CD4-positive, CD25-positive, alpha-beta regulatory T cell (primary cell): Measurements from ENCODE around the gene PXDC1. TPM values are rescaled to one million over a fixed set of nuclear protein-coding genes. Genes with fewer than 3 reads are reported as not detected.
"Not testable (repeated sequence)": the region's sequence is repeated elsewhere in the genome, so short reads cannot be mapped to it uniquely, and the experiment has no call there.

Source experiments
- ATAC-seq, 2 donors: fragments of 150-1000 bp; cut with Tn5 transposase; one replicate each; pipeline ENCODE4 v1.10.0; 2021; ENCODE audit warnings: low read depth in 2 of 2, moderate number of reproducible peaks in 2 of 2, moderate library complexity in 1 of 2
- DNase-seq, 3 donors: peaks; one replicate each; pipeline versions ENCODE4 v3.0.0 to v3.0.0-alpha.2; 2012 to 2022; ENCODE audit warnings: mixed read lengths in 1 of 3
- H3K27ac ChIP-seq: one replicate; pipeline ENCODE4 v1.7.0; 2013; ENCODE audit warnings: mild to moderate bottlenecking, low read length; ENCODE audit not compliant: insufficient read depth, poor library complexity, severe bottlenecking
- H3K27me3 ChIP-seq: one replicate; pipeline ENCODE4 v1.7.0; 2013; ENCODE audit warnings: low read length; ENCODE audit not compliant: control insufficient read depth, insufficient read depth
- H3K36me3 ChIP-seq: one replicate; pipeline ENCODE4 v1.7.0; 2013; ENCODE audit warnings: mild to moderate bottlenecking, low read length, moderate library complexity; ENCODE audit not compliant: control insufficient read depth, insufficient read depth
- H3K4me1 ChIP-seq: 2 replicates; pipeline ENCODE4 v1.7.0; 2013; ENCODE audit warnings: mild to moderate bottlenecking, low read length; ENCODE audit not compliant: insufficient read depth, control insufficient read depth, poor library complexity, severe bottlenecking
- H3K4me3 ChIP-seq: one replicate; pipeline ENCODE4 v1.7.0; 2013; ENCODE audit warnings: low read depth, mild to moderate bottlenecking, low read length, moderate library complexity
- H3K9me3 ChIP-seq, 2 experiments: 1 replicate in 1 of 2; 2 replicates in 1 of 2; pipeline ENCODE4 v1.7.0; 2013; ENCODE audit warnings: low read length in 2 of 2, mild to moderate bottlenecking in 1 of 2, moderate library complexity in 1 of 2; ENCODE audit not compliant: control insufficient read depth in 2 of 2
- H3K27ac Mint-ChIP-seq, 3 donors: one replicate each; pipeline ENCODE4 v1.8.0; 2020 to 2022; ENCODE audit warnings: mild to moderate bottlenecking in 3 of 3, mixed read lengths in 3 of 3, moderate library complexity in 2 of 3
- H3K27me3 Mint-ChIP-seq: one replicate; pipeline ENCODE4 v1.8.0; 2022; ENCODE audit warnings: mild to moderate bottlenecking, mixed read lengths
- H3K36me3 Mint-ChIP-seq: one replicate; pipeline ENCODE4 v1.8.0; 2020; ENCODE audit warnings: mixed read lengths
- H3K4me1 Mint-ChIP-seq, 4 donors: one replicate each; pipeline ENCODE4 v1.8.0; 2020 to 2022; ENCODE audit warnings: mixed read lengths in 4 of 4, mild to moderate bottlenecking in 1 of 4
- H3K4me3 Mint-ChIP-seq, 4 donors: one replicate each; pipeline ENCODE4 v1.8.0; 2020 to 2022; ENCODE audit warnings: mild to moderate bottlenecking in 4 of 4, mixed read lengths in 4 of 4, moderate library complexity in 3 of 4
- H3K9me3 Mint-ChIP-seq, 7 donors: one replicate each; pipeline ENCODE4 v1.8.0; 2020 to 2022; ENCODE audit warnings: mixed read lengths in 7 of 7, mild to moderate bottlenecking in 3 of 7, moderate library complexity in 2 of 7
- polyA plus RNA-seq, 4 donors: library from polyadenylated mRNA; unstranded; fragments of 300-500 nt; fragmentation: Illumina TruSeq; gene quantifications; one replicate each; pipeline ENCODE4 v1.2.3, GENCODE V29; 2021
- total RNA-seq: library from RNA; stranded (reverse); gene quantifications from one replicate; pipeline ENCODE4 v1.2.3, GENCODE V29; 2022

PXDC1 gene
- total and polyA plus RNA-seq, 5 donors from 2014 or later = 1.1 TPM; not detected in 4

GRCh38 chr6:3778701-3779573, 27.4 kb upstream of the PXDC1 start:
- no peak overlapping the region for H3K27ac ChIP-seq
- Mint-ChIP-seq H3K27me3 (no peaks in the 10 kb centered on the region), H3K36me3 (no peaks in the 10 kb centered on the region), H3K27ac (no peak overlapping the region), H3K4me1 (no peaks in the 10 kb centered on the region), H3K4me3 (no peak overlapping the region), H3K9me3 (peaks cover 0 to 1% (median 0%) of the 10 kb centered on the region in 7 donors)
- H3K4me3 ChIP-seq = no peak overlapping the region
- ATAC-seq = no peak
- no peaks in the 10 kb centered on the region for H3K36me3 ChIP-seq
- no peaks in the 10 kb centered on the region for H3K4me1 ChIP-seq
- no peaks in the 10 kb centered on the region for H3K9me3 ChIP-seq
- DNase-seq = no peak
- H3K27me3 ChIP-seq = no peaks in the 10 kb centered on the region

GRCh38 chr6:3777730-3778461, 26.4 kb upstream of the PXDC1 start:
- Histone ChIP-seq H3K4me1 (no peaks in the 10 kb centered on the region), H3K9me3 (no peaks in the 10 kb centered on the region), H3K4me3 (no peak overlapping the region), H3K27ac (no peak overlapping the region), H3K27me3 (no peaks in the 10 kb centered on the region), H3K36me3 (no peaks in the 10 kb centered on the region)
- no peaks in the 10 kb centered on the region for H3K36me3 Mint-ChIP-seq
- H3K4me3 Mint-ChIP-seq = no peak overlapping the region
- peaks cover 0 to 3% (median 0%) of the 10 kb centered on the region in 7 donors for H3K9me3 Mint-ChIP-seq
- no peak for ATAC-seq
- no peak overlapping the region for H3K27ac Mint-ChIP-seq
- DNase-seq = no peak
- H3K27me3 Mint-ChIP-seq = no peaks in the 10 kb centered on the region
- no peaks in the 10 kb centered on the region for H3K4me1 Mint-ChIP-seq

DNA sequence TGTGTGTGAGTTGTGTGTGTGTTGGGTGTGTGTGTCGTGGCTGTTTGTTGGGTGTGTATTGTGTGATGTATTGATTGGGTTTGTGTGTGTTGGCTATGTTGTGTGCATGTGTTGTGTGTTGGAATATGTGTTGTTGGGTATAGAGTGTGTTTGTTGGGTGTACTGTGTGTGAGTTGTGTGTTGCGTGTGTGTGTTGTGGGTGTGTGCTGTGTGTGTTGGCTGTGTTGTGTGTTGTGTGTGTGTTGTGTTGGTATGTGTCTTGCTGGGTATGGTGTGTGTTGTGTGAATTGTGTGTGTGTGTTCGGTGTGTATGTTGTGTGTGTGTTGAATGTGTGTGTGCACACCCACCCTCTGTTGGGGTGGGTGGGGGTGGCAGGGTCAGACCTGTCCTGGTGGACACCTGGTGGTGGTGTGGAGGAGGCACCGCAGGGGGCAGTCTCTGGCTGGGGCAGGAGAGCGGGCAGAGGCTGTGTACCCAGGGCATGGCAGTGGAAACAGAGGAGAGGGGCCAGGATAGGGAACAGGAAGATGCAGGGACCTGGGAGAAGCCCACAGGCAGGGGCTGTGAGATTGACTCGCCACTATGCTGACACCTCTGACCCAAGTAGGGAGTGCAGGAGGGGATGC, 25.5 kb upstream of the PXDC1 start:
- no peaks in the 10 kb centered on the region for H3K36me3 Mint-ChIP-seq
- peaks cover 0 to 3% (median 0%) of the 10 kb centered on the region in 7 donors for H3K9me3 Mint-ChIP-seq
- H3K27ac ChIP-seq = no peak overlapping the region
- no peaks in the 10 kb centered on the region for H3K4me1 ChIP-seq
- H3K27me3 Mint-ChIP-seq = no peaks in the 10 kb centered on the region
- H3K4me3 Mint-ChIP-seq = no peak overlapping the region
- H3K4me1 Mint-ChIP-seq = no peaks in the 10 kb centered on the region
- ATAC-seq (no peak), DNase-seq (no peak)
- no peaks in the 10 kb centered on the region for H3K36me3 ChIP-seq
- no peaks in the 10 kb centered on the region for H3K27me3 ChIP-seq
- H3K27ac Mint-ChIP-seq = no peak overlapping the region
- H3K4me3 ChIP-seq = no peak overlapping the region
- H3K9me3 ChIP-seq = no peaks in the 10 kb centered on the region

DNA sequence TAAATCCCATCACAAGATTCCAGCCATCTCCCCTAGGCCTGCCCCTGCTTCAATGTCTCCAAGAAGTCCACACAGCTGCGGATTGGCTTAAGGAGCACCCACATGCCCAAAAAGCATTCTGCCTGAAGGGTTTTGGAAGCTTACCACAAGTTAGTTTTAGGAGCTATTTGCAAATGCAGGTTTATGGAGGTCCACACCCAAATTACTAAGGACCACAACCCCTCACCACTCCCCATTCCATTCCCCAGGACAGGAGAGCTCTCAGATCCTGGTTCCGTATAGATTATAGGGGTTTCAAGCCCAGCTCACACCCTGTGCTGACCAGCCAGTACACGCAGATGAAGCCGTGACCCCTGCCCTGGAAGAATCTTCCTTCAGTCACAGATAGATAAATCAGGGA, 24.3 kb upstream of the PXDC1 start:
- ATAC-seq (no peak), DNase-seq (no peak)
- Histone ChIP-seq H3K27ac (no peak overlapping the region), H3K36me3 (no peaks in the 10 kb centered on the region), H3K4me1 (no peaks in the 10 kb centered on the region), H3K27me3 (no peaks in the 10 kb centered on the region), H3K4me3 (no peak overlapping the region), H3K9me3 (no peaks in the 10 kb centered on the region)
- Mint-ChIP-seq H3K4me1 (no peaks in the 10 kb centered on the region), H3K4me3 (no peak overlapping the region), H3K27me3 (no peaks in the 10 kb centered on the region), H3K9me3 (peaks cover 0 to 3% (median 0%) of the 10 kb centered on the region in 7 donors), H3K27ac (no peak overlapping the region), H3K36me3 (no peaks in the 10 kb centered on the region)

GRCh38 chr6:3775386-3775785, 23.9 kb upstream of the PXDC1 start:
- peaks cover 0 to 3% (median 0%) of the 10 kb centered on the region in 7 donors for H3K9me3 Mint-ChIP-seq
- DNase-seq (no peak), ATAC-seq (no peak)
- no peak overlapping the region for H3K27ac Mint-ChIP-seq
- peaks cover under 1% of the 10 kb centered on the region for H3K27me3 Mint-ChIP-seq
- H3K36me3 Mint-ChIP-seq = no peaks in the 10 kb centered on the region
- Histone ChIP-seq H3K36me3 (no peaks in the 10 kb centered on the region), H3K27me3 (no peaks in the 10 kb centered on the region), H3K27ac (no peak overlapping the region), H3K4me3 (no peak overlapping the region), H3K4me1 (no peaks in the 10 kb centered on the region), H3K9me3 (no peaks in the 10 kb centered on the region)
- no peaks in the 10 kb centered on the region for H3K4me1 Mint-ChIP-seq
- H3K4me3 Mint-ChIP-seq = no peak overlapping the region

GRCh38 chr6:3773678-3774298, 22.3 kb upstream of the PXDC1 start:
- Histone ChIP-seq H3K27ac (no peak overlapping the region), H3K27me3 (no peaks in the 10 kb centered on the region), H3K4me1 (no peaks in the 10 kb centered on the region), H3K9me3 (no peaks in the 10 kb centered on the region), H3K36me3 (no peaks in the 10 kb centered on the region), H3K4me3 (no peak overlapping the region)
- no peaks in the 10 kb centered on the region for H3K4me1 Mint-ChIP-seq
- no peak for ATAC-seq
- no peak overlapping the region for H3K4me3 Mint-ChIP-seq
- peak overlapping the region in 1 of 3 donors; percentile 79 for H3K27ac Mint-ChIP-seq
- peaks cover 0 to 3% (median 0%) of the 10 kb centered on the region in 7 donors for H3K9me3 Mint-ChIP-seq
- DNase-seq = no peak
- H3K27me3 Mint-ChIP-seq = peaks cover 6% of the 10 kb centered on the region
- H3K36me3 Mint-ChIP-seq = no peaks in the 10 kb centered on the region

- not testable (repeated sequence) for H3K4me3 ChIP-seq, H3K9me3 ChIP-seq, H3K36me3 Mint-ChIP-seq, H3K4me1 Mint-ChIP-seq, H3K27ac ChIP-seq, H3K4me1 ChIP-seq, H3K27ac Mint-ChIP-seq, H3K27me3 Mint-ChIP-seq, H3K27me3 ChIP-seq, H3K9me3 Mint-ChIP-seq, H3K36me3 ChIP-seq, DNase-seq, H3K4me3 Mint-ChIP-seq, ATAC-seq
Measured at GRCh38 chr6:3772127-3772999, 20.9 kb upstream of the PXDC1 start.
